ENCODE data around the gene DCST1.

Gene DCST1

GRCh38 chr1:155077346-155077745 lies 43.7 kb downstream of the DCST1 start:
- DNase-seq: peak; percentile 86

- DNase-seq: peak; percentile 63
Measured at GRCh38 chr1:155077758-155078445, 44.3 kb downstream of the DCST1 start.

GRCh38 chr1:155078469-155079209 lies 45.0 kb downstream of the DCST1 start, which contains the start of gene EFNA3:
Gene EFNA3 (plus strand): TSS chr1:155078837. CDS start chr1:155078942, 105 bp downstream.
- DNase-seq: peak; percentile 80

GRCh38 chr1:155079210-155079486 lies 45.5 kb downstream of the DCST1 start:
- DNase-seq: no peak

- DNase-seq: peak; percentile 80
Measured at GRCh38 chr1:155079487-155080311, 46.1 kb downstream of the DCST1 start.

GRCh38 chr1:155080312-155081228 lies 46.9 kb downstream of the DCST1 start:
- DNase-seq: peak; percentile 96

GRCh38 chr1:155081472-155082300 lies 48.1 kb downstream of the DCST1 start:
- DNase-seq: peak; percentile 79

GRCh38 chr1:155082301-155083051 lies 48.9 kb downstream of the DCST1 start:
- DNase-seq: peak; percentile 65

- peak; percentile 64 for DNase-seq
Measured at GRCh38 chr1:155083052-155083541, 49.5 kb downstream of the DCST1 start.

GRCh38 chr1:155083865-155084721 lies 50.5 kb downstream of the DCST1 start:
- peak; percentile 54 for DNase-seq

- DNase-seq: peak; percentile 100
Measured at GRCh38 chr1:155084722-155085503, 51.3 kb downstream of the DCST1 start.

GRCh38 chr1:155085504-155086127 lies 52.0 kb downstream of the DCST1 start:
- no peak for DNase-seq

- DNase-seq: peak; percentile 65
Measured at GRCh38 chr1:155086128-155086741, 52.6 kb downstream of the DCST1 start.

GRCh38 chr1:155086856-155087535 lies 53.4 kb downstream of the DCST1 start:
- DNase-seq: no peak

GRCh38 chr1:155091071-155092051 lies 57.7 kb downstream of the DCST1 start:
- peak; percentile 83 for DNase-seq

- DNase-seq: no peak
Measured at GRCh38 chr1:155092131-155092530, 58.5 kb downstream of the DCST1 start.

All from NCI-H526 treated with DMSO at 0.1 percent for 48 hours (cell line).